Ovary (tissue), 9 donors: ENCODE measurements around the gene UBL5. TPM values are rescaled to one million over a fixed set of nuclear protein-coding genes. Genes with fewer than 3 reads are reported as not detected.
"Not testable (repeated sequence)": the region's sequence is repeated elsewhere in the genome, so short reads cannot be mapped to it uniquely, and the experiment has no call there.

Experiments used
- DNase-seq, 5 donors: peaks; one replicate each; pipeline ENCODE4 v3.0.0-alpha.2; 2019 to 2020
- H3K27ac ChIP-seq, 2 donors: fragments of 200-600 bp; one replicate each; pipeline versions ENCODE4 v1.5.1 to v1.8.0; 2019 to 2022
- H3K27me3 ChIP-seq: fragments of 200-600 bp; one replicate; pipeline ENCODE4 v1.8.0; 2022
- H3K36me3 ChIP-seq: fragments of 200-600 bp; sonication (generic); one replicate; pipeline ENCODE4 v1.5.1; 2019
- H3K4me1 ChIP-seq: one replicate; pipeline ENCODE4 v1.8.1; 2013; ENCODE audit warnings: mild to moderate bottlenecking, moderate library complexity; ENCODE audit not compliant: insufficient read depth
- H3K4me3 ChIP-seq: fragments of 200-600 bp; sonication (generic); one replicate; pipeline ENCODE4 v1.5.1; 2017
- H3K9me3 ChIP-seq, 2 donors: fragments of 200-600 bp in 1 of 2; sonication (generic) in 1 of 2; one replicate each; pipeline versions ENCODE4 v1.5.1 to v1.8.1; 2013 to 2019; ENCODE audit warnings: mild to moderate bottlenecking in 1 of 2, moderate library complexity in 1 of 2
- EP300 ChIP-seq: sonication (generic); formaldehyde crosslinking; IDR thresholded peaks from one replicate; pipeline ENCODE4 v1.6.1; 2017; ENCODE audit warnings: antibody characterized with exemption
- POLR2A ChIP-seq: fragments of 450-650 bp; IDR thresholded peaks from one replicate; pipeline ENCODE4 v1.6.1; 2017; ENCODE audit warnings: antibody characterized with exemption, mild to moderate bottlenecking, moderate library complexity
- WGBS, 3 donors: extraction: QIAGEN DNeasy Blood & Tissue Kit in 1 of 3; methylation state at CpG; one replicate each; pipeline versions ENCODE4 v1.1.5 to v1.1.7; 2013 to 2017; 5-methylcytosine and 5-hydroxymethylcytosine counted together
- intact Hi-C, 4 donors: fragments of 100-400 bp; cut with DNase I; formaldehyde crosslinking; loops; one replicate each; pipeline versions ENCODE4 v1.11.0 to v1.15.1; 2022 to 2023
- polyA plus RNA-seq, 2 donors: library from polyadenylated mRNA; stranded (reverse); fragments of 200-250 nt in 1 of 2; fragments of 350-450 nt in 1 of 2; fragmentation: Illumina TruSeq in 1 of 2; extraction: RNeasy Lipid Tissue Mini Kit (QIAGEN cat#74804) in 1 of 2; gene quantifications; one replicate each; pipeline ENCODE4 v1.2.3, GENCODE V29; 2013 to 2014
- total RNA-seq, 7 donors: library from RNA; depleted of rRNA in 2 of 7; stranded (reverse); fragments of >200 nt in 2 of 7; fragmentation: NEBNext Ultra II Directional in 3 of 7; extraction: Animal tissue kit (Norgen Biotek cat#: 25700) in 3 of 7; gene quantifications; one replicate each; pipeline versions ENCODE4 v1.1.0 to v1.2.4, GENCODE V29; 2016 to 2023
- TF ChIP-seq, protein P1 (sequence below), 3 donors: fragments of 450-650 bp in 2 of 3; fragments of 200-600 bp in 1 of 3; IDR thresholded peaks; one replicate each; pipeline versions ENCODE4 v1.5.1 to v1.8.0; 2016 to 2022; ENCODE audit warnings: antibody characterized with exemption in 3 of 3, mild to moderate bottlenecking in 1 of 3
- donor health status: DM: no; HTN: no; CAD: no; lungs with moderate emphysema.
- donor health status: DM: no; HTN: no; CAD: no.
- donor health status: Bipolar disorder and iron deficiency.
- donor health status: DM: yes; HTN: yes; CAD: no.
- donor health status: DM: no; HTN: no; CAD: no.
- donor health status: DM: yes; HTN: yes; CAD: no.

Gene UBL5
- total and polyA plus RNA-seq, 9 donors, result 217 to 492 (median 265) TPM

DNA sequence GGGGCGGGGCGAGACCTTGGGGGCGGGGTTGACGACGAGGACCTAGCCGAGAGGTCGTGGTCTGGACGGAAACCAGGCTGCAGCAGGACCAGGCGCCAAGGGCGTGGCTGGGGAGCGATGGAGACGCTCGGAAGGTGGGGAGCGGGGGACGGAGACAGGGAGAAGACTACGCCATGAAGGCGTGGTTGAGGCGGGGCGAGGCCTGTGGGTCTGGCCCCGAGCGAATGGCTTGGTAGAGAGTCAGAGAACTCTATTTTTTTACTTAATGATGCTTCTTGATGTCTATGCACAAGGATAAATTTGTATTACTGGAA, 8.2 kb upstream of the UBL5 start:
- H3K9me3 ChIP-seq, result no peaks in the 10 kb centered on the region
- no peak for DNase-seq
- 0 to 1% (median 0%) methylated on average over 21 of the region's 21 CpGs for WGBS, 3 donors
- H3K4me1 ChIP-seq, result peaks cover 1% of the 10 kb centered on the region
- H3K36me3 ChIP-seq, result no peaks in the 10 kb centered on the region
- H3K27ac ChIP-seq, result peak overlapping the region in 1 of 2 donors; percentile 94
- intact Hi-C loops, result loop anchor here in 1 of 4 donors (10.0 kb wide), 1 partner anchor 495 kb away; the partner anchor contains the start of gene ZNF559
- peak overlapping the region; percentile 34 for H3K4me3 ChIP-seq
- TF ChIP-seq, protein P1, sequence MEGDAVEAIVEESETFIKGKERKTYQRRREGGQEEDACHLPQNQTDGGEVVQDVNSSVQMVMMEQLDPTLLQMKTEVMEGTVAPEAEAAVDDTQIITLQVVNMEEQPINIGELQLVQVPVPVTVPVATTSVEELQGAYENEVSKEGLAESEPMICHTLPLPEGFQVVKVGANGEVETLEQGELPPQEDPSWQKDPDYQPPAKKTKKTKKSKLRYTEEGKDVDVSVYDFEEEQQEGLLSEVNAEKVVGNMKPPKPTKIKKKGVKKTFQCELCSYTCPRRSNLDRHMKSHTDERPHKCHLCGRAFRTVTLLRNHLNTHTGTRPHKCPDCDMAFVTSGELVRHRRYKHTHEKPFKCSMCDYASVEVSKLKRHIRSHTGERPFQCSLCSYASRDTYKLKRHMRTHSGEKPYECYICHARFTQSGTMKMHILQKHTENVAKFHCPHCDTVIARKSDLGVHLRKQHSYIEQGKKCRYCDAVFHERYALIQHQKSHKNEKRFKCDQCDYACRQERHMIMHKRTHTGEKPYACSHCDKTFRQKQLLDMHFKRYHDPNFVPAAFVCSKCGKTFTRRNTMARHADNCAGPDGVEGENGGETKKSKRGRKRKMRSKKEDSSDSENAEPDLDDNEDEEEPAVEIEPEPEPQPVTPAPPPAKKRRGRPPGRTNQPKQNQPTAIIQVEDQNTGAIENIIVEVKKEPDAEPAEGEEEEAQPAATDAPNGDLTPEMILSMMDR (IDR thresholded peaks at IDR 0.05), result no peak
- TF ChIP-seq EP300 (no peak), POLR2A (no peak)
- no peaks in the 10 kb centered on the region for H3K27me3 ChIP-seq

DNA sequence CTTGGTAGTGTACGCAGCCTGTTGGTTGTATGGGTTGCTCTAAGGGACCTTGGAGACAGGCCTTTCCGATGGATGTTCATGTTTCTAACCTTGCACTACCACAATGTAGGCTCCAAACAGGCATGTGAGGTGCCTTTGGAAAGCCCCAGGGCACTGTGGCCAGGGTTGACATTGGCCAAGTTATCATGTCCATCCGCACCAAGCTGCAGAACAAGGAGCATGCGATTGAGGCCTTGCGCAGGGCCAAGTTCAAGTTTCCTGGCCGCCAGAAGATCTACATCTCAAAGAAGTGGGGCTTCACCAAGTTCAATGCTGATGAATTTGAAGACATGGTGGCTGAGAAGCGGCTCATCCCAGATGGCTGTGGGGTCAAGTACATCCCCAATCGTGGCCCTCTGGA, 7.7 kb upstream of the UBL5 start:
- H3K9me3 ChIP-seq, H3K4me1 ChIP-seq, H3K27me3 ChIP-seq, intact Hi-C loops, H3K36me3 ChIP-seq: not testable (repeated sequence)
- peak in 2 of 5 donors; percentile 43 to 56 for DNase-seq
- WGBS, 3 donors, result 88 to 91% (median 91%) methylated on average over 8 of the region's 8 CpGs
- peak overlapping the region; percentile 34 for H3K4me3 ChIP-seq
- peak overlapping the region in 1 of 2 donors; percentile 94 for H3K27ac ChIP-seq

DNA sequence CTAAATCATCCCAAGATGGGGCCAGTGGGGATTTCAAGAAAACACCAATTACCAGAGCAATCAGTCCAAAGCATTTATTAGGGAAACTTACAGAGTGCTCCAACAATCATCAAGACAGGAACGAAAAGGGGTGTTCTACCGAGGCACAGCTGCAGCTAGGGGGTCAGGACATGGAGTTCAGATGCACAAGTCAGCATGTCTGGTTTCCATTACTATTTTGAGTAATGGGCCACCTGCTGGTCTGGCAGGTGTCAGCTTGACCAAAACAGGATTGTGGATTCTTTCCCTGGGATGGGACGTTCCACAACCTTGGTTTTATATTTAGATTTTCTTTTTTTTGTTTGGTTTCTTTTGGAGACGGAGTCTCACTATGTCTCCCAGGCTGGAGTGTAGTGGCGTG, 3.9 kb upstream of the UBL5 start:
- no peak for TF ChIP-seq EP300
- TF ChIP-seq, protein P1 (IDR thresholded peaks at IDR 0.05), result no peak
- TF ChIP-seq POLR2A, result no peak
- H3K27ac ChIP-seq, result no peak overlapping the region
- H3K36me3 ChIP-seq, result no peaks in the 10 kb centered on the region
- no peaks in the 10 kb centered on the region for H3K9me3 ChIP-seq
- no peaks in the 10 kb centered on the region for H3K27me3 ChIP-seq
- WGBS, 3 donors, result 56 to 69% (median 66%) methylated on average over 5 of the region's 5 CpGs
- H3K4me1 ChIP-seq, result peaks cover 11% of the 10 kb centered on the region
- no peak for DNase-seq
- intact Hi-C loops, result no loop called here
- no peak overlapping the region for H3K4me3 ChIP-seq

DNA sequence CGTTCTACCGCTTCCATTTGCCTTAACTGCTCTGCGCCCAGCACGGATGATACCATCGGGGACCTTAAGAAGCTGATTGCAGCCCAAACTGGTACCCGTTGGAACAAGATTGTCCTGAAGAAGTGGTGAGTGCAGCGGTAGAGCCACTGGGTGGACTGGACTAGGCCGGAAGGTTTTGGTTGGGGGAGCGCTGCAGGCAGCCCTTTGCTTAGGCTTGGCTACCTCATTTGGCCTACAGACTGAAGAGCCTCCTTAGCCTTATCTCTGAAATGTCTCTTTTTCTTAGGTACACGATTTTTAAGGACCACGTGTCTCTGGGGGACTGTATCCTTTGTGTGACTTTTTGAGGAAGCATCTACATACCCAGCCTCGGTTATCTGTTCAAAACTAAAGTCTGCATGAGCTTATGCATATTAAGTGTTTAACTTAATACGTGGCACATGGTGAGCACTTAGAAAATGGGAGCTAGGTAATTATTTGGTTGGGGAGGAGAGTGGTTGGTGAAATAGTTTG, 889 bp downstream of the UBL5 start:
- Histone ChIP-seq H3K9me3 (no peaks in the 10 kb centered on the region), H3K36me3 (no peaks in the 10 kb centered on the region), H3K4me1 (peaks cover 11% of the 10 kb centered on the region), H3K27ac (peak overlapping the region; percentile 46), H3K27me3 (no peaks in the 10 kb centered on the region), H3K4me3 (peak overlapping the region; percentile 98)
- intact Hi-C loops, result no loop called here
- TF ChIP-seq EP300 (no peak), POLR2A (no peak)
- TF ChIP-seq, protein P1 (IDR thresholded peaks at IDR 0.05), result no peak
- 19 to 31% (median 25%) methylated on average over 13 of the region's 13 CpGs for WGBS, 3 donors
- DNase-seq, result no peak

DNA sequence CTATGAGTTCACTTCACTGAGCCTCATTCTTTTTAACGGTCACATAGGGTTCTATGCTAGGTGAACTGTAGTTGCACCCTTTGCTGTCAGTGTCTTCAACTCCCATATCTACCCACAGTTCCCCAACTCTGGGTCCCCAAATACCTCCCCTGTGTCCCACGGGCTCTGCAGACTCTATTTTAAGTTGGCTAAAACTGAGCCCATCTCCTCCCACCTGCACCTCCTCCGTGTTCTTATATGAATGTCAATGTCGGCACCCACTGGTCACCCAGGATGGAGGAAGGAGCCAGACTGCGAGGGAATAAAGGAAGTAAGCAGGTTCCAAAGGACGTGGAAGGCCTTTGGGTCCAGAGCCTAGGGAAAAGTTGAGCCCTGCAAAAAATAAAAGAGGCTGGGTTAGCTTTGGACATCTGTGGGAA, 6.6 kb downstream of the UBL5 start:
- Histone ChIP-seq H3K27ac (peak overlapping the region in 1 of 2 donors; percentile 55), H3K4me3 (peak overlapping the region; percentile 87), H3K9me3 (no peaks in the 10 kb centered on the region), H3K4me1 (peaks cover 1% of the 10 kb centered on the region), H3K36me3 (no peaks in the 10 kb centered on the region), H3K27me3 (no peaks in the 10 kb centered on the region)
- TF ChIP-seq, protein P1 (IDR thresholded peaks at IDR 0.05), result no peak
- TF ChIP-seq EP300 (no peak), POLR2A (no peak)
- no peak for DNase-seq
- intact Hi-C loops, result no loop called here
- WGBS, 3 donors, result 52 to 56% (median 54%) methylated on average over 6 of the region's 6 CpGs
